MM.1S (cell line): ENCODE data around the gene ROMO1.
"Not testable (repeated sequence)": the region's sequence is repeated elsewhere in the genome, so short reads cannot be mapped to it uniquely, and the experiment has no call there.

Experiments
- DNase-seq: peaks from one replicate; pipeline ENCODE4 v3.0.0-alpha.2; 2015
- H2AFZ ChIP-seq: fragments of 300-600 bp; sonication (generic); 2 replicates; pipeline ENCODE4 v1.6.0; 2016; ENCODE audit warnings: antibody characterized with exemption, low read length
- H3F3A ChIP-seq: fragments of 300-600 bp; sonication (generic); 2 replicates; pipeline ENCODE4 v1.6.1; 2016; ENCODE audit warnings: mild to moderate bottlenecking, antibody characterized with exemption, low read length, moderate library complexity, mixed read lengths; ENCODE audit not compliant: insufficient read depth
- H3K27ac ChIP-seq: fragments of 300-600 bp; sonication (generic); 2 replicates; pipeline ENCODE4 v1.5.1; 2016; ENCODE audit warnings: mild to moderate bottlenecking, low read length
- H3K27me3 ChIP-seq: fragments of 300-600 bp; sonication (generic); replicated peaks from 2 replicates; pipeline ENCODE4 v1.6.0; 2016; ENCODE audit warnings: low read length; ENCODE audit not compliant: insufficient read depth
- H3K36me3 ChIP-seq: fragments of 300-600 bp; sonication (generic); replicated peaks from 2 replicates; pipeline ENCODE4 v1.6.1; 2016; ENCODE audit warnings: mild to moderate bottlenecking, low read length, mixed read lengths; ENCODE audit not compliant: insufficient read depth
- H3K4me1 ChIP-seq: fragments of 300-600 bp; sonication (generic); 2 replicates; pipeline ENCODE4 v1.6.1; 2016; ENCODE audit warnings: low read length, mixed read lengths
- H3K4me2 ChIP-seq: fragments of 300-600 bp; sonication (generic); 2 replicates; pipeline ENCODE4 v1.6.0; 2016; ENCODE audit warnings: low read depth, low read length
- H3K4me3 ChIP-seq: fragments of 300-600 bp; sonication (generic); 2 replicates; pipeline ENCODE4 v1.5.1; 2016; ENCODE audit warnings: low read length, mixed read lengths
- H3K79me2 ChIP-seq: fragments of 300-600 bp; sonication (generic); 2 replicates; pipeline ENCODE4 v1.6.1; 2016; ENCODE audit warnings: mixed run types, low read length, mixed read lengths
- H3K9ac ChIP-seq: fragments of 300-600 bp; sonication (generic); 2 replicates; pipeline ENCODE4 v1.6.1; 2016; ENCODE audit warnings: low read length, mixed read lengths
- H3K9me2 ChIP-seq: fragments of 300-600 bp; sonication (generic); replicated peaks from 2 replicates; pipeline ENCODE4 v1.6.1; 2016; ENCODE audit warnings: mild to moderate bottlenecking, low read length, mixed read lengths; ENCODE audit not compliant: insufficient read depth
- H3K9me3 ChIP-seq: fragments of 300-600 bp; sonication (generic); replicated peaks from 2 replicates; pipeline ENCODE4 v1.6.1; 2016; ENCODE audit warnings: mild to moderate bottlenecking, low read length, mixed read lengths; ENCODE audit not compliant: insufficient read depth
- H4K20me1 ChIP-seq: fragments of 300-600 bp; sonication (generic); 2 replicates; pipeline ENCODE4 v1.6.1; 2016; ENCODE audit warnings: mild to moderate bottlenecking, low read length, moderate library complexity, mixed read lengths; ENCODE audit not compliant: insufficient read depth
- CTCF ChIP-seq: fragments of 300-600 bp; sonication (generic); IDR thresholded peaks from 2 replicates; pipeline ENCODE4 v1.5.1; 2016; ENCODE audit warnings: antibody characterized with exemption, low read length, mixed read lengths
- EZH2 ChIP-seq: fragments of 300-600 bp; sonication (generic); optimal IDR thresholded peaks from 2 replicates; pipeline ENCODE3; 2017; ENCODE audit warnings: low read depth, mild to moderate bottlenecking, antibody characterized with exemption, low read length, mixed read lengths
- EZH2phosphoT487 ChIP-seq: fragments of 300-600 bp; sonication (generic); IDR thresholded peaks from 2 replicates; pipeline ENCODE4 v1.6.1; 2018; ENCODE audit warnings: antibody characterized with exemption, low read length

Gene ROMO1

GRCh38 chr20:35742741-35743523, 43.7 kb downstream of the ROMO1 start:
- no peaks in the 10 kb centered on the region for H3K9me3 ChIP-seq
- TF ChIP-seq EZH2 (no peak), EZH2phosphoT487 (no peak), CTCF (no peak)
- peak overlapping the region; percentile 60; the same call in 1 of the 2 replicates for H2AFZ ChIP-seq

GRCh38 chr20:35743693-35744491, 44.7 kb downstream of the ROMO1 start:
- Histone ChIP-seq H3K79me2 (peaks cover 39% of the 10 kb centered on the region), H3K4me2 (peak overlapping the region; percentile 78), H3K4me1 (peaks cover 5% of the 10 kb centered on the region; the same call in 1 of the 2 replicates), H2AFZ (peak overlapping the region; percentile 60), H4K20me1 (peaks cover 22% of the 10 kb centered on the region), H3K4me3 (peak overlapping the region; percentile 79), H3K36me3 (peaks cover 12% of the 10 kb centered on the region), H3K9ac (peak overlapping the region; percentile 96), H3K9me3 (no peaks in the 10 kb centered on the region), H3F3A (peaks cover 25% of the 10 kb centered on the region), H3K27ac (peak overlapping the region; percentile 92), H3K9me2 (no peaks in the 10 kb centered on the region), H3K27me3 (no peaks in the 10 kb centered on the region)
- TF ChIP-seq EZH2phosphoT487 (no peak), EZH2 (no peak), CTCF (no peak)
- peak; percentile 54 for DNase-seq

More at GRCh38 chr20:35742741-35743523, 43.7 kb downstream of the ROMO1 start:
- H3K36me3 ChIP-seq, result peaks cover 21% of the 10 kb centered on the region
- peak overlapping the region; percentile 96 for H3K9ac ChIP-seq
- H4K20me1 ChIP-seq, result peaks cover 32% of the 10 kb centered on the region
- H3F3A ChIP-seq, result peaks cover 25% of the 10 kb centered on the region
- H3K79me2 ChIP-seq, result peaks cover 48% of the 10 kb centered on the region
- no peaks in the 10 kb centered on the region for H3K27me3 ChIP-seq
- peak; percentile 78 for DNase-seq
- peak overlapping the region; percentile 78 for H3K4me2 ChIP-seq
- H3K4me3 ChIP-seq, result peak overlapping the region; percentile 79
- H3K9me2 ChIP-seq, result no peaks in the 10 kb centered on the region
- peaks cover 14% of the 10 kb centered on the region for H3K4me1 ChIP-seq
- H3K27ac ChIP-seq, result peak overlapping the region; percentile 92

GRCh38 chr20:35744492-35744841, 45.3 kb downstream of the ROMO1 start:
- H3K9me3 ChIP-seq, H3K9me2 ChIP-seq, H3K36me3 ChIP-seq, DNase-seq, H3K27me3 ChIP-seq, H3K4me1 ChIP-seq: not testable (repeated sequence)
- H3K79me2 ChIP-seq, result peaks cover 33% of the 10 kb centered on the region
- peaks cover 16% of the 10 kb centered on the region for H4K20me1 ChIP-seq
- H2AFZ ChIP-seq, result peak overlapping the region; percentile 60
- peaks cover 22% of the 10 kb centered on the region for H3F3A ChIP-seq
- peak overlapping the region; percentile 92; the same call in 1 of the 2 replicates for H3K27ac ChIP-seq
- peak overlapping the region; percentile 78 for H3K4me2 ChIP-seq
- peak overlapping the region; percentile 96; the same call in 1 of the 2 replicates for H3K9ac ChIP-seq
- H3K4me3 ChIP-seq, result peak overlapping the region; percentile 79
